T-helper 1 cell treated with Interleukin-12 subunit alpha and Interleukin-12 subunit beta and Interleukin-4 antibody, amounts not matched to agents 30 μg/mL and 1 μg/mL, for 36 hours (primary cell): ENCODE results near the gene NHERF1.
A peak's percentile ranks its signal among the peaks of the same experiment; 100 is the strongest.

Experiments used
- H3K27ac Mint-ChIP-seq: one replicate; pipeline ENCODE4 v1.8.0; 2021; ENCODE audit warnings: mild to moderate bottlenecking, mixed read lengths
- H3K27me3 Mint-ChIP-seq: one replicate; pipeline ENCODE4 v1.8.0; 2021; ENCODE audit warnings: low read depth, mixed read lengths
- H3K36me3 Mint-ChIP-seq: one replicate; pipeline ENCODE4 v1.8.0; 2021; ENCODE audit warnings: low read depth, mixed read lengths
- H3K4me1 Mint-ChIP-seq: one replicate; pipeline ENCODE4 v1.8.0; 2021; ENCODE audit warnings: low read depth, mixed read lengths
- H3K4me3 Mint-ChIP-seq: one replicate; pipeline ENCODE4 v1.8.0; 2021; ENCODE audit warnings: mild to moderate bottlenecking, moderate library complexity, mixed read lengths
- H3K9me3 Mint-ChIP-seq: one replicate; pipeline ENCODE4 v1.8.0; 2021; ENCODE audit warnings: mixed read lengths

NHERF1 gene

DNA sequence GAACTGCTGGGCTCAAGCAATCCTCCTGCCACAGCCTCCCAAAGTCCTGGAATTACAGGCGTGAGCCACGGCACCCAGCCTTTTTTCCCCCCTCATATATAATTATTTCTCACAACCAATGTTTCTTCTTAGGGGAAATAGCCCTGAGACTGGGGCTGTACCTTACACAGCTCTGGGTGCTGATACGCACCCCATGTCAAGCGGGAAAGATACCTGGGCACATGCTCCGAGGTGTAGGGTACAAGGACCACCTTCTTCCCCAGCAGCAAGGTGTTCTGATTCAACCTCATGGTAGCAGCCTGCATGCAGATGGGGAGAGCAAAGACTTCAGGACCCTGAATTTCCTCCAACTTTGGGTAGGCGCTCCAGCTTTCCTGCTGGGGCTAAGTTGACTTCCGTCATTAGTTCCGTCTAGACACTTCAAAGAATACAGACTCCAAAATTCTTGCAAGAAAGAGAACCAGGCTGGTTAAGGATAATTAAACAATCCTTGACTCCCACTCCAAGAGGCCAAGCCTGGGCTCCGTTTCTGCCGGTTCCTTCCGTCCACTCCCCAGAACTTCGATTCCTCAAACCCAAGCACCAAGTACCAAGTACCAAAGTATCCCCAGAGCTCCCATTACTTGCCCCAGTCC is 27.1 kb downstream of the NHERF1 start:
- H3K27me3 Mint-ChIP-seq, result no peaks in the 10 kb centered on the region
- H3K27ac Mint-ChIP-seq, result peak overlapping the region; percentile 93
- peaks cover 28% of the 10 kb centered on the region for H3K36me3 Mint-ChIP-seq
- H3K4me3 Mint-ChIP-seq, result peak overlapping the region; percentile 99
- peaks cover 60% of the 10 kb centered on the region for H3K4me1 Mint-ChIP-seq
- H3K9me3 Mint-ChIP-seq, result no peaks in the 10 kb centered on the region

GRCh38 chr17:74776044-74776962 is 27.9 kb downstream of the NHERF1 start, which contains the start of gene NAT9:
NAT9 (minus strand) TSS chr17:74776345; CDS start chr17:74775698, 647 bp downstream.
- Mint-ChIP-seq H3K36me3 (peaks cover 23% of the 10 kb centered on the region), H3K27me3 (no peaks in the 10 kb centered on the region), H3K4me1 (peaks cover 60% of the 10 kb centered on the region)

DNA sequence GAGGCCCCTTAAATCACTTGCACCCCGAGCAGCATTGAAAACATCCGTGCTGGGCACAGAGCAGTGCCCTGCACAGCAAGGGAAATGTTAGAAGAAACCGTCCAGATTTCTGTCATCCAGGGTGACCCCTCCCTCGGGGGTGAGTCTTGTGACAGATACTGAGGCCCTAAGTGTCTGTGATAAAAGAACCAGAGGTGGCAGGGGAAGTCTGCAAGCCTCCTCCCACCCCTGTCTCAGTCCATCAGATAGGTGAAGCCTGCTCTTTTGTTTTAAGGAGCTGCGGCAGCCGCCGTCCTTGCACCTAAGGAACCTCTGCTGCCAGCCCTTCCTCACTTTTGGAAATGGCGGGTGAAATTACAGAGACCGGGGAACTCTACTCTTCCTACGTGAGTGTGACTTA is 28.6 kb downstream of the NHERF1 start:
- H3K4me1 Mint-ChIP-seq, result peaks cover 67% of the 10 kb centered on the region
- no peaks in the 10 kb centered on the region for H3K9me3 Mint-ChIP-seq
- H3K27me3 Mint-ChIP-seq, result no peaks in the 10 kb centered on the region
- H3K27ac Mint-ChIP-seq, result peak overlapping the region; percentile 34
- peak overlapping the region; percentile 99 for H3K4me3 Mint-ChIP-seq
- H3K36me3 Mint-ChIP-seq, result peaks cover 25% of the 10 kb centered on the region

More at GRCh38 chr17:74776044-74776962, 27.9 kb downstream of the NHERF1 start, which contains the start of gene NAT9:
- no peaks in the 10 kb centered on the region for H3K9me3 Mint-ChIP-seq
- H3K27ac Mint-ChIP-seq, result peak within 1 kb of the TSS; percentile 93
- H3K4me3 Mint-ChIP-seq, result peak within 1 kb of the TSS; percentile 99

DNA sequence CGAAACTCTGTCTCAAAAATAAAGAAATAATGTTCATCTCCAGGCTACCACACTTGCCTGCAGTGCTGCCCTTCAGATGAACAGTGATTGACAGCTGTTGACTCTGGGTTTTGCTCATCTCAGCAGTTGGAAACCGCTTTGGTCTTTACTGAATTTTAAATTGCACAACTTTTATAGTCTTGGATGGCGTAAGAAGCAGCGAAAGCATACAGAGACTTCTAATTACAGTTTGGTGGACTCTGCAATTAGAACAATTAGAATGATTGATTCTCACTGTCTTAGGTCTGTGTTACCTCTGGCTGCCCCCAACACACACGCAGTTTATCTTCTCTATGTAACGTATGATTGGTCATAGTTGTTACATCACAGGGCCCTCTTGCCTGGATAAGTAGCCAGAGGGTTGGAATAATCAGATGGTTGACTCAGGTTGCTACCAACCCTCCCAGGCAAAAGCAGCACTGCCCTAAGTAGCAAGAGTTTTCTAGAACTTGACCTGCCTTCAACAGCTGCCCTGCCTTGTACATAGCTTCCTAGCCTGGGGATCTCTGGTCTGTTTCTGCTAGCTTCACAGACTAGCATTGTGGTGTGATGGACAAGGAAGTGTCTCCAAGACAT is 29.6 kb downstream of the NHERF1 start:
- Mint-ChIP-seq H3K27ac (peak overlapping the region; percentile 55), H3K4me3 (peak overlapping the region; percentile 34), H3K27me3 (no peaks in the 10 kb centered on the region), H3K4me1 (peaks cover 66% of the 10 kb centered on the region), H3K9me3 (no peaks in the 10 kb centered on the region), H3K36me3 (peaks cover 20% of the 10 kb centered on the region)

DNA sequence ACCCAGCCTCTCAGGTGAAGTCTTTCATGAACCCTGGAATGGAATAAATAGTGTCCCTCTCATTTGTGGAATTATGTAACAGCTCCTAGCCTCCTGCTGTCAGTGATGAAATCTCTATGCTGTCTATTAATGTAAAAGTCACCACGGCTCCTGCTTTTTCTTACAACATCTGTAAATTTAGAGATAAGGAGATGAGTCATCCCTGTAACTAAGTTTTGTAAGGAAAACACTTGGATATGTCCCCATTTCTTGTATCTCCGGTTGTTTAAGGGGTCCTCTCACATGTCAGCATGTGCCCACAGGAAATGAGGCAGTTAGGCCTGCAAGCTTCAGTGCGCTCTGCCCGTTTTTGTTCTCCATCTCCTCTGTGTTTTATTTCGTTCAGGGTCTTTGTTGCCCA is 30.5 kb downstream of the NHERF1 start:
- Mint-ChIP-seq H3K9me3 (no peaks in the 10 kb centered on the region), H3K4me1 (peaks cover 62% of the 10 kb centered on the region), H3K4me3 (peak overlapping the region; percentile 26), H3K36me3 (peaks cover 17% of the 10 kb centered on the region), H3K27ac (peak overlapping the region; percentile 98), H3K27me3 (no peaks in the 10 kb centered on the region)

- no peaks in the 10 kb centered on the region for H3K9me3 Mint-ChIP-seq
- no peaks in the 10 kb centered on the region for H3K27me3 Mint-ChIP-seq
- H3K4me3 Mint-ChIP-seq, result peak overlapping the region; percentile 81
- peaks cover 18% of the 10 kb centered on the region for H3K36me3 Mint-ChIP-seq
- peak overlapping the region; percentile 98 for H3K27ac Mint-ChIP-seq
- H3K4me1 Mint-ChIP-seq, result peaks cover 65% of the 10 kb centered on the region
Measured at GRCh38 chr17:74779501-74779900, 31.1 kb downstream of the NHERF1 start.

GRCh38 chr17:74779948-74780400 is 31.5 kb downstream of the NHERF1 start:
- Mint-ChIP-seq H3K4me3 (peak overlapping the region; percentile 81), H3K36me3 (peaks cover 20% of the 10 kb centered on the region), H3K9me3 (no peaks in the 10 kb centered on the region), H3K27ac (peak overlapping the region; percentile 98), H3K4me1 (peaks cover 70% of the 10 kb centered on the region), H3K27me3 (no peaks in the 10 kb centered on the region)

DNA sequence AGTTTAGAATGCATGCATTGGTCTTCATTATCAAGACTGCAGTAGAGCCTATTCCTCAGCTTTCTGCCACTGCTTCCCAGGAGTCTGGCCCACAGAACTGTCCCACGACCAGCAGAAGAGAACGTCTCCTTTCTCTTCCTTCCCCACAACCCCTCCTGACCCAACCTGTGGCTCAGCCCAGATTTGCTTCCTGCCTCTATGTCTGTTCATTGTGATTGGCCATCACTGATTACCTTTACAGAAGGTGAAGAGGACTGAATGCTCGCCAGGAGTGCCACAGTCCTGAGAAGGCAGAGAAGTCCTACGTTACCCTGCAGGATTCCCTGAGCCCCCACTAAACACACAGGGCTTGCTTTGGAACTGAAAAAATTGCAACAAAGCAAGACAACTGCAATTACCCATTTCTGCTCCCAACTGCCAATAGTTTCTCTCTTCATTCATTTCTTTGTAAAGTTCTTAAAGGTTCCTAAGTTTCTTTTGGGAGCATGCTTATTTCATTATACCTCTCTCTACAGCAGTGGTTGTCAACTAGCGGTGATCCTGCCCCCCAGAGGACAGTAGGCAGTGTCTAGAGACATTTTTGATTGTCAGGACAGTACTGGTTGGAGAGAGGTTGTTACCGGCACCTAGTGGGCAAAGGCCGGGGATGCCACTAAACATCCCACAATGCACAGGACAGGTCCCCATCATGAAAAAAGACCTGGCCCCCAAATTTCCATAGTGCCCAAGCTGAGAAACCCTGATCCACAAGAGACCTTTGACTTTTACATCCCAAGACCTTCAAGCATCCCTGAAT is 32.2 kb downstream of the NHERF1 start:
- Mint-ChIP-seq H3K27ac (peak overlapping the region; percentile 98), H3K4me3 (peak overlapping the region; percentile 81), H3K9me3 (no peaks in the 10 kb centered on the region), H3K4me1 (peaks cover 72% of the 10 kb centered on the region), H3K36me3 (peaks cover 23% of the 10 kb centered on the region), H3K27me3 (no peaks in the 10 kb centered on the region)

- peak overlapping the region; percentile 24 for H3K27ac Mint-ChIP-seq
- no peaks in the 10 kb centered on the region for H3K9me3 Mint-ChIP-seq
- H3K4me3 Mint-ChIP-seq, result no peak overlapping the region
- H3K36me3 Mint-ChIP-seq, result peaks cover 26% of the 10 kb centered on the region
- no peaks in the 10 kb centered on the region for H3K27me3 Mint-ChIP-seq
- H3K4me1 Mint-ChIP-seq, result peaks cover 66% of the 10 kb centered on the region
Measured at GRCh38 chr17:74782571-74782970, 34.1 kb downstream of the NHERF1 start.

GRCh38 chr17:74784125-74784810 is 35.8 kb downstream of the NHERF1 start:
- H3K9me3 Mint-ChIP-seq, result no peaks in the 10 kb centered on the region
- H3K4me3 Mint-ChIP-seq, result no peak overlapping the region
- peaks cover 55% of the 10 kb centered on the region for H3K4me1 Mint-ChIP-seq
- H3K27me3 Mint-ChIP-seq, result no peaks in the 10 kb centered on the region
- H3K36me3 Mint-ChIP-seq, result peaks cover 33% of the 10 kb centered on the region
- H3K27ac Mint-ChIP-seq, result peak overlapping the region; percentile 67

DNA sequence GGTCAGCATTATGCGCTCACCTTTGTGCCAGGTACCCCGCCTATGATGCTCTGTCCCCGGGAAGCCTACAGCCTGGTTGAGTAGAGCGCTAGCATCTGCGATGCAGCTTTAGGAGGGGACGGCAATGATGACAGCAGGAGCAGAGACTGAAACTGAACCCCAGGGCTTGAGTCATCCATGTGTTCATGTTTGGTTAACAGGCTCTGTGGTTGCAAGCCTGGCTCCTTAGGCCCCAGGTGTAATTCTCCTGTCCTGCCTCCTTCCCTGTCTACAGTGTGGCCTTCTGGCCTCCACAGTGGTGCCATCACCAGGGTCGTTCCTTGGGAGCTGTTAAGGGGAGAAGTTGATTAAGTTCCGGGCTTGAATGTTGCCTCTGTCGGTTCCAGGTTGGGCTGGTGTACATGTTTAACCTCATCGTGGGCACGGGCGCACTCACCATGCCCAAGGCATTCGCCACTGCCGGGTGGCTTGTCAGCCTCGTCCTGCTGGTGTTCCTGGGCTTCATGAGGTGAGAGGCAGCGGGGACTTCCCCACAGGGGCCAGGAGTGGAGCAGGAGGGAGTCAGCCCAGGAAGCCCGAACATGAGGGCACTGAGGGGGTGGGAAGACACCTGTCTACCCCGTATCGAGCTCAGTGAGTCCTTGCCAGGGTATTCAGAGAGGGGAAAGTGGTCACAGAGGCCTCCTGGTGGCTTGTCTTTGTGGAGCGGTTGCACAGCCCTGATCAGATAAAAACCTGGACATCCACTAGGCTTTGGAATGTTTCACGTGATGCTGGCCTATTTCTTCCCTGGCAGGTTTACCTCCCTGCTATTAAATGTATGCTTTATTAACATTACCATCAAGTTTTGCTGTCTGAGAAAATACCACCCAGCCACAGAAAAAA is 36.9 kb downstream of the NHERF1 start:
- Mint-ChIP-seq H3K4me3 (peak overlapping the region; percentile 37), H3K27ac (peak overlapping the region; percentile 67), H3K9me3 (no peaks in the 10 kb centered on the region), H3K27me3 (no peaks in the 10 kb centered on the region), H3K36me3 (peaks cover 36% of the 10 kb centered on the region), H3K4me1 (peaks cover 49% of the 10 kb centered on the region)

DNA sequence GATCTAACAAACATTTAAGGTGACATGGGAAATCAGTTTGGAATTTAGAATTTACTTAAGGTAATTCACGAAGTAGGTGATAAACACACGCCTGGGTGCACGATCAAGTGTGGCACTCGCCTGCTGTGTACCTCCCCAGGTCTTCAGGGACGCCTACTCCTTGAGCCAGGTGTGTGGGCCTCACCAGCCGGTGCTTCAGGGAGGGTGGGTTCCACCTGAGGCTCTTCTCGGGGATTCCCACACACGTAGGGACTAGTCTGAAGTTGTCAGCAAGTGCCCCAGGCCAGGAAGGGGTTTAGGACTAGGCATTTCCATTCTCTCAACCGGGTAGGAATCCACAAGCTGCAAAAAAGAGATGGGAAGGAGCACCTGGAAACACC is 37.5 kb downstream of the NHERF1 start:
- Mint-ChIP-seq H3K27me3 (no peaks in the 10 kb centered on the region), H3K36me3 (peaks cover 41% of the 10 kb centered on the region), H3K4me3 (peak overlapping the region; percentile 1), H3K4me1 (peaks cover 49% of the 10 kb centered on the region), H3K9me3 (no peaks in the 10 kb centered on the region), H3K27ac (no peak overlapping the region)
